WERI-Rb-1 (cell line): ENCODE results near the gene CCDC86.

ENCODE experiments used
- DNase-seq: peaks from one replicate; pipeline ENCODE4 v3.0.0-alpha.2; 2020
- H3K27ac ChIP-seq: fragments of 250-450 bp; sonication (Bioruptor Pico); 2 replicates; pipeline ENCODE4 v1.5.1; 2020; ENCODE audit warnings: mild to moderate bottlenecking, moderate library complexity
- H3K27me3 ChIP-seq: fragments of 250-450 bp; sonication (Bioruptor Pico); 2 replicates; pipeline ENCODE4 v1.5.1; 2021; ENCODE audit warnings: mild to moderate bottlenecking, low read depth, moderate library complexity; ENCODE audit not compliant: insufficient read depth, severe bottlenecking
- H3K36me3 ChIP-seq: fragments of 250-450 bp; sonication (Bioruptor Pico); 2 replicates; pipeline ENCODE4 v1.5.1; 2020; ENCODE audit warnings: mild to moderate bottlenecking, moderate library complexity
- H3K4me3 ChIP-seq: 2 replicates; pipeline ENCODE4 v1.5.1; 2011; ENCODE audit warnings: low read depth, mild to moderate bottlenecking, control low read depth, low read length
- H3K9me3 ChIP-seq: fragments of 250-450 bp; sonication (Bioruptor Pico); 2 replicates; pipeline ENCODE4 v1.5.1; 2021; ENCODE audit warnings: mild to moderate bottlenecking, moderate library complexity; ENCODE audit not compliant: severe bottlenecking
- TF ChIP-seq, protein P1 (sequence below): IDR thresholded peaks from 2 replicates; pipeline ENCODE4 v1.5.1; 2011; ENCODE audit warnings: low read depth, mild to moderate bottlenecking, control low read depth, inconsistent platforms, low read length

The CCDC86 gene

GRCh38 chr11:60841797-60842667, at the start of gene CCDC86:
TSS of gene CCDC86 (plus strand) at chr11:60842113. CDS start at chr11:60842125, 12 bp downstream.
- H3K36me3 ChIP-seq: peaks cover 8% of the 10 kb centered on the region
- H3K27me3 ChIP-seq: no peaks in the 10 kb centered on the region
- TF ChIP-seq, protein P1, sequence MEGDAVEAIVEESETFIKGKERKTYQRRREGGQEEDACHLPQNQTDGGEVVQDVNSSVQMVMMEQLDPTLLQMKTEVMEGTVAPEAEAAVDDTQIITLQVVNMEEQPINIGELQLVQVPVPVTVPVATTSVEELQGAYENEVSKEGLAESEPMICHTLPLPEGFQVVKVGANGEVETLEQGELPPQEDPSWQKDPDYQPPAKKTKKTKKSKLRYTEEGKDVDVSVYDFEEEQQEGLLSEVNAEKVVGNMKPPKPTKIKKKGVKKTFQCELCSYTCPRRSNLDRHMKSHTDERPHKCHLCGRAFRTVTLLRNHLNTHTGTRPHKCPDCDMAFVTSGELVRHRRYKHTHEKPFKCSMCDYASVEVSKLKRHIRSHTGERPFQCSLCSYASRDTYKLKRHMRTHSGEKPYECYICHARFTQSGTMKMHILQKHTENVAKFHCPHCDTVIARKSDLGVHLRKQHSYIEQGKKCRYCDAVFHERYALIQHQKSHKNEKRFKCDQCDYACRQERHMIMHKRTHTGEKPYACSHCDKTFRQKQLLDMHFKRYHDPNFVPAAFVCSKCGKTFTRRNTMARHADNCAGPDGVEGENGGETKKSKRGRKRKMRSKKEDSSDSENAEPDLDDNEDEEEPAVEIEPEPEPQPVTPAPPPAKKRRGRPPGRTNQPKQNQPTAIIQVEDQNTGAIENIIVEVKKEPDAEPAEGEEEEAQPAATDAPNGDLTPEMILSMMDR: no peak
- peak; percentile 97 for DNase-seq
- H3K9me3 ChIP-seq: no peaks in the 10 kb centered on the region
- H3K4me3 ChIP-seq: peak within 1 kb of the TSS; percentile 83
- H3K27ac ChIP-seq: peak within 1 kb of the TSS; percentile 66

DNA sequence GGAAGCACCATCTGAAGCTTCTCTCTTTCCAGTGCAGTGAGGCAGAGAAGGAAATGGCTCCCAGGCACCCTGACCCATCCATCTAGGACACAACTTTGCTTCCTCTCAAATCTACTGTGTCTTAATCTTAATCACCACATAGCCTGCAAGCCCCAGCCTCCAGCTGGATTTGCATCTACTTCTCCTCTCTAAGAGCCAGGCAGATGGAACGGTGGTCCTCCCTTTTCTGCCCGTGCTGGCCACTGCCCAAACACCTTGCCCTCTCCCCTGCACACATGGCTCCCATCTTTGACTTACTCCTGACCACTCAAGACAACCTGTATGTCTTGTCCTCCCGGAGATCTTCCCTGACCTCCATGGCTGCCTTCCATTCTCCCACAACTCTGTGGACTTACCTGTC, 49.4 kb upstream of the CCDC86 start:
- Histone ChIP-seq H3K9me3 (peaks cover 19% of the 10 kb centered on the region), H3K27ac (no peak overlapping the region), H3K4me3 (no peak overlapping the region), H3K36me3 (no peaks in the 10 kb centered on the region), H3K27me3 (no peaks in the 10 kb centered on the region)
- DNase-seq: no peak
- TF ChIP-seq, protein P1: no peak

DNA sequence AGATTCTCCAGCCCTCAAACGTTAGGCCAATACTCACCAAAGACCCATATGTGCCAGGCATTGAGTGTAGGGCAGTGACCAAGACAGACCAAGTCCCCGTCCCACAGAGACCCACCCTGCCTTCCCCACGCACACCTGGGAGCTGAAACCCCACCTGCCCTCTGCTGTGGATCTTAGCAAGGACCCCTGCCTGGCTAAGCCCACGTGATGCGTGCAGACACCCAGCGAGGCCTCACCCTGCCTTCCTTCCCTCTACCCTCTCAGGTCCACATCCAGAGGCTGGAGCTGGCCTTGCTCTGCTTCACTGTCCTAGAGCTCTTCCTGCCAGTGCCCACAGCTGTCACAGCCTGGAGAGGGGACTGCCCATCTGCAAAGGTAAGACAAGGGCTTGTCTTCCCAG, 46.6 kb upstream of the CCDC86 start:
- Histone ChIP-seq H3K36me3 (no peaks in the 10 kb centered on the region), H3K27ac (no peak overlapping the region), H3K9me3 (peaks cover 23% of the 10 kb centered on the region), H3K27me3 (no peaks in the 10 kb centered on the region), H3K4me3 (no peak overlapping the region)
- TF ChIP-seq, protein P1: no peak
- no peak for DNase-seq

- Histone ChIP-seq H3K27ac (no peak overlapping the region), H3K27me3 (no peaks in the 10 kb centered on the region), H3K36me3 (no peaks in the 10 kb centered on the region), H3K9me3 (peaks cover 10% of the 10 kb centered on the region), H3K4me3 (no peak overlapping the region)
- no peak for DNase-seq
- TF ChIP-seq, protein P1: no peak
Measured at GRCh38 chr11:60797846-60798630, 43.9 kb upstream of the CCDC86 start.

DNA sequence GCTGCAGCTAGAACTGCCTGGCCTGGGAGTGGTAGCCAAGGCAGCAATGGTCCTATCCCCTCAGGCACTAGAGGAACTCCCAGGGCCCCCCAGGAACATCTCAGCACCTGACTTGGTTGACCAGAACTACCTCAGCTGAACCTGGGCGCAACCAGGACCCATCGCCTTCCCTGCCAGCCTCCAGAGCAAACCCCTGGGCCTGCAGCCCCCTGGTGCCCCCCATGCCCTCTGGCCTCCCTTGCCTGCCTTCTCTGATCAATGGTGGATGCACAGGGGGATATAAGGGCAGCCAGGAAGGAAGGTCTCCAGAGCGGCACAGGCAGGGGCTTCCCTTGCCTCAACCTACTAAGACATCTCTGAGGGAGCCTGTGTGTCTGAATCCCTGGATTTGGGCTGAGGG, 43.3 kb upstream of the CCDC86 start:
- no peak for DNase-seq
- Histone ChIP-seq H3K9me3 (peaks cover 10% of the 10 kb centered on the region), H3K27me3 (no peaks in the 10 kb centered on the region), H3K27ac (no peak overlapping the region), H3K4me3 (no peak overlapping the region), H3K36me3 (no peaks in the 10 kb centered on the region)
- TF ChIP-seq, protein P1: no peak
